Keratinocyte (primary cell): ENCODE measurements around the gene GRAMD2B.

Experiments
- EZH2 ChIP-seq: IDR thresholded peaks from one replicate; pipeline ENCODE4 v1.6.1; 2012; ENCODE audit warnings: inconsistent platforms, mild to moderate bottlenecking, low read length, moderate library complexity
- TF ChIP-seq, protein P1 (sequence below), 3 experiments: IDR thresholded peaks in 1 of 3; conservative IDR thresholded peaks in 1 of 3; optimal IDR thresholded peaks in 1 of 3; 2 replicates in 2 of 3; 3 replicates in 1 of 3; pipeline versions ENCODE3 to v1.5.1; 2011; ENCODE audit warnings: low read length in 3 of 3, mild to moderate bottlenecking in 3 of 3, moderate library complexity in 2 of 3, control low read depth in 1 of 3, inconsistent platforms in 1 of 3; ENCODE audit not compliant: insufficient read depth in 2 of 3; ENCODE audit errors: extremely low read depth in 1 of 3

DNA sequence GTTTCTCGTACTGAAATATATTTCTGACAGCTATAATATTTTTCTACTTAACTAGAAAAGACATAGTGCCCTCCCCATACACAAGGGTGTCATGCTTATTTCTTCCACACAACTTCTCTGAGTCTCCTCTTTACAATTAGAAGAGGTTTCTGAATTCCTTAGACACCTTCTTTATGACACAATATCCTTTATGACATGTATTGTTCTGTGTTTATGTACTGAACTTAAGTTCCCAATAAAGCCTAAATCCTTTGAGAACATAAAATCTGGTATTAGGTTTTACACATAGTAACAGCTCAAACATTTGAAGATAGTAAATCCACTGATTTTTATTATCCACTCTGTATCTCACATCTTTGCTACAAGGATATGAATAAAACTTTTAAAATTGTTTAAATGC lies 32.5 kb downstream of the GRAMD2B start:
- TF ChIP-seq, protein P1, sequence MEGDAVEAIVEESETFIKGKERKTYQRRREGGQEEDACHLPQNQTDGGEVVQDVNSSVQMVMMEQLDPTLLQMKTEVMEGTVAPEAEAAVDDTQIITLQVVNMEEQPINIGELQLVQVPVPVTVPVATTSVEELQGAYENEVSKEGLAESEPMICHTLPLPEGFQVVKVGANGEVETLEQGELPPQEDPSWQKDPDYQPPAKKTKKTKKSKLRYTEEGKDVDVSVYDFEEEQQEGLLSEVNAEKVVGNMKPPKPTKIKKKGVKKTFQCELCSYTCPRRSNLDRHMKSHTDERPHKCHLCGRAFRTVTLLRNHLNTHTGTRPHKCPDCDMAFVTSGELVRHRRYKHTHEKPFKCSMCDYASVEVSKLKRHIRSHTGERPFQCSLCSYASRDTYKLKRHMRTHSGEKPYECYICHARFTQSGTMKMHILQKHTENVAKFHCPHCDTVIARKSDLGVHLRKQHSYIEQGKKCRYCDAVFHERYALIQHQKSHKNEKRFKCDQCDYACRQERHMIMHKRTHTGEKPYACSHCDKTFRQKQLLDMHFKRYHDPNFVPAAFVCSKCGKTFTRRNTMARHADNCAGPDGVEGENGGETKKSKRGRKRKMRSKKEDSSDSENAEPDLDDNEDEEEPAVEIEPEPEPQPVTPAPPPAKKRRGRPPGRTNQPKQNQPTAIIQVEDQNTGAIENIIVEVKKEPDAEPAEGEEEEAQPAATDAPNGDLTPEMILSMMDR (optimal IDR thresholded peaks at IDR 0.05 in 1 of 3, IDR thresholded peaks at IDR 0.05 in 1 of 3, conservative IDR thresholded peaks at IDR 0.05 in 1 of 3; ENCODE audit: extremely low read depth in 1 of 3, insufficient read depth in 2 of 3, low read length in 3 of 3): no peak
- no peak for TF ChIP-seq EZH2
